Raji (cell line): ENCODE data around the gene MESP1.

ENCODE experiments used
- POLR2A ChIP-seq: IDR thresholded peaks from 2 replicates; pipeline ENCODE4 v1.6.1; 2011; ENCODE audit warnings: low read depth, low read length, control low read depth; ENCODE audit not compliant: insufficient read depth

The MESP1 gene

GRCh38 chr15:89753855-89754254 lies 2.8 kb upstream of the MESP1 start:
- TF ChIP-seq POLR2A, result no peak

GRCh38 chr15:89751748-89752147 lies 699 bp upstream of the MESP1 start:
- TF ChIP-seq POLR2A, result no peak

GRCh38 chr15:89749951-89750559 lies 994 bp downstream of the MESP1 start:
- no peak for TF ChIP-seq POLR2A

- TF ChIP-seq POLR2A, result no peak
These were observed 1.5 kb downstream of the MESP1 start for GRCh38 chr15:89749526-89749925.

GRCh38 chr15:89749054-89749453 lies 2.0 kb downstream of the MESP1 start:
- no peak for TF ChIP-seq POLR2A

GRCh38 chr15:89747708-89748682 lies 3.1 kb downstream of the MESP1 start:
- no peak for TF ChIP-seq POLR2A

- no peak for TF ChIP-seq POLR2A
These were observed 4.7 kb downstream of the MESP1 start for GRCh38 chr15:89746386-89746780.

GRCh38 chr15:89745768-89746167 lies 5.3 kb downstream of the MESP1 start:
- no peak for TF ChIP-seq POLR2A

- no peak for TF ChIP-seq POLR2A
These were observed 5.9 kb downstream of the MESP1 start for GRCh38 chr15:89745131-89745530.

GRCh38 chr15:89743594-89743993 lies 7.5 kb downstream of the MESP1 start:
- no peak for TF ChIP-seq POLR2A

GRCh38 chr15:89743011-89743410 lies 8.0 kb downstream of the MESP1 start:
- TF ChIP-seq POLR2A, result no peak

GRCh38 chr15:89740137-89740536 lies 10.9 kb downstream of the MESP1 start:
- TF ChIP-seq POLR2A, result no peak

- TF ChIP-seq POLR2A, result no peak
These were observed 15.3 kb downstream of the MESP1 start for GRCh38 chr15:89735773-89736172.

GRCh38 chr15:89732451-89733172 lies 18.4 kb downstream of the MESP1 start:
- TF ChIP-seq POLR2A, result no peak

GRCh38 chr15:89731275-89731674 lies 19.8 kb downstream of the MESP1 start:
- TF ChIP-seq POLR2A, result no peak

- TF ChIP-seq POLR2A, result no peak
These were observed 22.8 kb downstream of the MESP1 start for GRCh38 chr15:89728254-89728653.
